Omental fat pad (tissue), 4 donors: Measurements from ENCODE around the gene HSPE1. TPM values are rescaled to one million over a fixed set of nuclear protein-coding genes. Genes with fewer than 3 reads are reported as not detected.

Experiments
- ATAC-seq: fragments of 150-250 bp; one replicate; pipeline ENCODE4 v1.9.1; 2016; ENCODE audit warnings: mild to moderate bottlenecking, moderate library complexity; ENCODE audit not compliant: low FRiP score
- DNase-seq: peaks from one replicate; pipeline ENCODE4 v3.0.0-alpha.2; 2019; ENCODE audit warnings: low spot score
- total RNA-seq, 4 donors: library from RNA; depleted of rRNA; stranded (reverse); fragments of >200 nt; gene quantifications; one replicate each; pipeline ENCODE4 v1.1.0, GENCODE V29; 2016
- TF ChIP-seq, protein P1 (sequence below), 3 donors: fragments of 450-650 bp; IDR thresholded peaks; one replicate each; pipeline ENCODE4 v1.5.1; 2016 to 2017; ENCODE audit warnings: antibody characterized with exemption in 3 of 3, mild to moderate bottlenecking in 3 of 3, moderate library complexity in 2 of 3

HSPE1 gene
- total RNA-seq, 4 donors from 2014 or later = 86.5 to 352 (median 177) TPM

DNA sequence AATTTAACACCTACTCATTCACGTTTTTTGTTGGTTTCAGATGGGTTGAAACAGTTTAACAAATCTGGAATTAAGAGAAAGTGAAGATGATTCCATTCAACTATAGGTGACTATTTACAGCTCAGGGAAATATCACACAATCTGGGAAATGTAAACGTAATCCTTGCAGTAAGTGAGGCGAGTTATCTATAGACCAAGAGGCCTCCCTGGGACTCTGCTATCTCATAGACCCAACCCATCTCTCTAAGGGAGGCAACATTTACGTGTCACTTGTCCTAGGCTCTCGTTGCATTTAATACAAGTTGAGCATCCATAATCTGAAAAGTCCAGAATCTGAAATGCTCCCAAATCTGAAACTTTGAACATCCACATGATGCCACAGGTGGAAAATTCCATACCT, 13.7 kb downstream of the HSPE1 start:
- DNase-seq (no peak), ATAC-seq (no peak)
- TF ChIP-seq, protein P1, sequence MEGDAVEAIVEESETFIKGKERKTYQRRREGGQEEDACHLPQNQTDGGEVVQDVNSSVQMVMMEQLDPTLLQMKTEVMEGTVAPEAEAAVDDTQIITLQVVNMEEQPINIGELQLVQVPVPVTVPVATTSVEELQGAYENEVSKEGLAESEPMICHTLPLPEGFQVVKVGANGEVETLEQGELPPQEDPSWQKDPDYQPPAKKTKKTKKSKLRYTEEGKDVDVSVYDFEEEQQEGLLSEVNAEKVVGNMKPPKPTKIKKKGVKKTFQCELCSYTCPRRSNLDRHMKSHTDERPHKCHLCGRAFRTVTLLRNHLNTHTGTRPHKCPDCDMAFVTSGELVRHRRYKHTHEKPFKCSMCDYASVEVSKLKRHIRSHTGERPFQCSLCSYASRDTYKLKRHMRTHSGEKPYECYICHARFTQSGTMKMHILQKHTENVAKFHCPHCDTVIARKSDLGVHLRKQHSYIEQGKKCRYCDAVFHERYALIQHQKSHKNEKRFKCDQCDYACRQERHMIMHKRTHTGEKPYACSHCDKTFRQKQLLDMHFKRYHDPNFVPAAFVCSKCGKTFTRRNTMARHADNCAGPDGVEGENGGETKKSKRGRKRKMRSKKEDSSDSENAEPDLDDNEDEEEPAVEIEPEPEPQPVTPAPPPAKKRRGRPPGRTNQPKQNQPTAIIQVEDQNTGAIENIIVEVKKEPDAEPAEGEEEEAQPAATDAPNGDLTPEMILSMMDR (IDR thresholded peaks at IDR 0.05) = no peak

GRCh38 chr2:197514754-197515153, 14.6 kb downstream of the HSPE1 start:
- ATAC-seq (no peak), DNase-seq (no peak)
- TF ChIP-seq, protein P1 (IDR thresholded peaks at IDR 0.05) = no peak

- TF ChIP-seq, protein P1 (IDR thresholded peaks at IDR 0.05) = no peak
- ATAC-seq (no peak), DNase-seq (no peak)
Observed at GRCh38 chr2:197515315-197515738, 15.1 kb downstream of the HSPE1 start.

DNA sequence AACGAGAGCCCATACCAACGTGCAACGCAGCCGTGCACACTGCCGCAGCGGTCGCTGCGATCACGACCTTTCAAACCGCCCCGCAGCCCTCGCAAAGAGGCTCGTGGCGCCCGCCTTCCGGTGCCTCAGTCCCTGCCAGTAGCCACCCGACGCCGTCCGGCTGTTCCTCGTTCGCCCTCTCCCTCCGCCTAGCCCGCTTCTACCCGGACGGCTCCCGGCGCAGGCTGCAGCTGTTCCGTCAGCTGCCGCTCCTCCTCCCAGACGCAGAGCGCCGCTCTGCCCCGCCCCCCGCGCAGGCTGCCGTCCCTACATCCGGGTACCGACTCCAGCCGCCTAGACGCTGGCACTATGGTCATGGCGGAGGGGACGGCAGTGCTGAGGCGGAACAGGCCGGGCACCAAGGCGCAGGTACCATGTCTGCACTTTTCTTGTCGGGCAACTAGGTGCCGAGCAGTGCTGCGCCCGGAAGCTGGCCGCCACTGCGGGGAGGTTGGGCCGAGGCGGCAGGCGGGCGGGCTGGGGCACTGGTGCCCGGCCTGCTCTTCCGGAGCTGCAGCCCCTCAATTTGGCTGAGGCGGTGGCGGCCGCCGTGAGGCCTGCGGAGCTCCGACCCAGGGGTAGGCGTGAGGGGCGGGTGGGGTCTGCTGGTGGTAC, 15.7 kb downstream of the HSPE1 start, which contains the start of gene MOB4:
MOB4 (plus strand) TSS at position 328 of the 654 bp plus-strand sequence; CDS start at position 349, 21 bp downstream.
- ATAC-seq = peak; percentile 100
- TF ChIP-seq, protein P1 (IDR thresholded peaks at IDR 0.05) = no peak
- DNase-seq = peak; percentile 78

DNA sequence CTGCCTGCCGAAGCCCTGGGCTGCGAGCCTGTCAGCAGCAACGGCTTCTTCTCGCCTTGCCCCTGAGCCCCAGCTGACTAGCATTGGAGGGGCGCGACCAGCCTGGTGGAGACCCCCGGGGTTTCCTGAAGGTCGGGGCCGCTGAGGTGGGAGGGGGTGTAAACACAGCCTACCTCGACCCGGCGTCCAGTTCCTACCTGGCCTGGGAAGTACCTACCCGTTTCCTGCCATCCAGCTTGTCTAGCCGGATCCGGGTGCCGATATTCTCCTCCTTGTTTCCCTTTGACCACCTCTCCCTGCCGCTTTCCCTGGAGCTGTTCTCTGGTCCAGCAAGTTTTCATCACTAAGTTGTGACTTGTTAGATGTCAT, 16.2 kb downstream of the HSPE1 start:
- ATAC-seq (peak; percentile 20), DNase-seq (peak; percentile 23)
- TF ChIP-seq, protein P1 (IDR thresholded peaks at IDR 0.05) = no peak

DNA sequence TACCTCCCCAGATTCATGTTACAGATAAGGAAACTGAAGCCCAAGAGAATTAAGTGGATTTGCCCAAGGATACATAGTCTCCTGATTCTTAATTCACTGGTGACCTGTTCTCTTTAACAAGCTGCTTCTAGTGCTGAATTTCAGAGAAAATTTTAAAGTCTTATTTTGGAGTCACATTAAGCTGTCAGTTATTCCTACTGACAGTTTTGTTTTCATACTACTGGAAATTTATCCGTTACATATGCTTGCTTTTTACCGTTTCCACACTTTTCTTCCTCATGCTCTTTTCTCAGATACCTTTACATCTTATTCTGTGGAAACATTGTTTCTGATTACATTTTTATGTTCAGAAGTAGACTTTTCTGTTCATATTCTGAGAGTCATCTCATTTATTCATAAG, 17.0 kb downstream of the HSPE1 start:
- DNase-seq = no peak
- TF ChIP-seq, protein P1 (IDR thresholded peaks at IDR 0.05) = no peak
- ATAC-seq = no peak

DNA sequence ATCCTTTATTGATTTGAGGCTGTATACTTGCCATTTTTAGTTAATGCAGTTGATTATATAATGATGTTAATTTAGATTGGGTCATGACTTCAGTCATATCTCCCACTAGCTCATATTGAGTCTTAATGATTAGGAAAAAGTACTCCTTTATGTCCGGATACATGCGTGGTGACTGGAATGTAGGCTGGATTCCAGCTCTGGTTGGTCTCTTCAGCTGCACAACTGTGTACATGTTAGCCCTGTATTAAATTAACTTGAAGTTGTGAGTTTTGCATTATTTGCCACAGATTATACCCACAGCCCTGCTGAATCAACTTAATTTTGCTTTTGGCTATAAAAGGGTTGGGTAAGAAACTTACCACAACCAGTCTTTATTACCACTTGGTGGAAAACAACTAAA, 38.2 kb downstream of the HSPE1 start:
- ATAC-seq (no peak), DNase-seq (no peak)
- TF ChIP-seq, protein P1 (IDR thresholded peaks at IDR 0.05) = no peak
